GM21737 (cell line): ENCODE data around the gene ITPA.
A peak's percentile ranks its signal among the peaks of the same experiment; 100 is the strongest.
"Not testable (repeated sequence)": the region's sequence is repeated elsewhere in the genome, so short reads cannot be mapped to it uniquely, and the experiment has no call there.

Experiments
- ATAC-seq: cut with Tn5 transposase; IDR thresholded peaks from one replicate; pipeline ENCODE4 v1.9.1; 2021; ENCODE audit warnings: mild to moderate bottlenecking, moderate library complexity; ENCODE audit not compliant: unreplicated experiment

Gene ITPA

GRCh38 chr20:3172933-3173609 is 36.2 kb upstream of the ITPA start, which contains the start of gene LZTS3:
TSS of gene LZTS3 (minus strand) at chr20:3173549. CDS start at chr20:3167163, 6,386 bp downstream.
- peak; percentile 43 for ATAC-seq

- ATAC-seq: peak; percentile 89
Observed at GRCh38 chr20:3173610-3174441, 35.5 kb upstream of the ITPA start.

DNA sequence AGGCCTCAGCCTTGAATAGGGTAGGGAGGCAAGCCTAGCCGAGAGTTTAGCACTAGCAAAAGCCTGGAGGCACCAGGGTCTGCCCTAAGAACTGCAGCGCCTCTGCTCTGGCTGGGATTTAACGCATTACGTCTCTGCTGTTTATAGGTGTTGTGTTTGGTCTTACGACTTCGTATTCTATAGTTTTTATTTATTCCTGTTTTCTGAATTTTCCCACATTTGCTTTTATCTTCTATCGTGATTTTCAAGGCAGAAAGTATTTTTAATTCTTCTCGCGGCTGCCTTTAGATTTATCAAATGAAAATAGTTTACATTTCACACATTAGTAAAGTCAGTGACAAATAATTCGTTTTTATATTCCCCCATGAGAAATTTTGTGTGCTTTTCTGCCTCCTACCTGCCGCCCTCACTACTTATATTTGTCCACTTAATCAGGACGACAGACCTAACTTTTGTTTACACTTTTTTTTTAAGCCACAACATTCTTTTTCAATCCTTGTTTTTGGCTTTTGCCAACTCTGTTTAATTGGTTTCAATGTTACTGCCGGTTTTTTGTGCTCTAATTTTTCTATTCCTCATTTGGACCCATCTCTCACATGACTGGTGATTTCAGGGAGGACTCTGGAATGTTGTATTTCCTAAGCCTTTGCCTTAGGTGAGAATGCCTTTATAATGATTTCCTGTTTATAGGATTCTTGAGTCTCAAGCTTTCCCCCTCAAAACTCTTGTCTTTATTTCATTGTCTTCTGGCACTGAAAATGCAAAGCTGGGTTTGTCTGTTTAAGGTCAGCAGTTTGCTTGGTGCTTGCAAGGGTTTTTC is 34.6 kb upstream of the ITPA start:
- no peak for ATAC-seq

DNA sequence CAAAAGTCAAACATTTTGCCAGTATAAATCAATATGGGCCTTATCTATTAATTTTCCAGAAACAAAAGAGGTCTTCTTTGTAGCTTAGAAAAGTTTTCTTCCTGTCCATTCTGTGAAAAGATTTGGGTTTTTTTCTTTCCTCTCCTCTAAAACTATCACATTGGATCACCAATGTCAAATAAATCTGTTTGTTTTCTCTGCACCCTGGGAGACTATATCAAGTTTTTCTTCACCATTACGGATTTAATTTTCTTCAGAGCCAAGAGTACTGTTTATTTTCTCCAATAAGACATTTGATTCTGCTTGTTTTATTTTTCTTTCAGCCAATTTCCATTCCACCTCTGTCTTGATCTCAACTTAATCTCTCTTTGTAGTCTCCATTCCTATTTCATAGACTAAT is 34.0 kb upstream of the ITPA start:
- ATAC-seq: no peak

DNA sequence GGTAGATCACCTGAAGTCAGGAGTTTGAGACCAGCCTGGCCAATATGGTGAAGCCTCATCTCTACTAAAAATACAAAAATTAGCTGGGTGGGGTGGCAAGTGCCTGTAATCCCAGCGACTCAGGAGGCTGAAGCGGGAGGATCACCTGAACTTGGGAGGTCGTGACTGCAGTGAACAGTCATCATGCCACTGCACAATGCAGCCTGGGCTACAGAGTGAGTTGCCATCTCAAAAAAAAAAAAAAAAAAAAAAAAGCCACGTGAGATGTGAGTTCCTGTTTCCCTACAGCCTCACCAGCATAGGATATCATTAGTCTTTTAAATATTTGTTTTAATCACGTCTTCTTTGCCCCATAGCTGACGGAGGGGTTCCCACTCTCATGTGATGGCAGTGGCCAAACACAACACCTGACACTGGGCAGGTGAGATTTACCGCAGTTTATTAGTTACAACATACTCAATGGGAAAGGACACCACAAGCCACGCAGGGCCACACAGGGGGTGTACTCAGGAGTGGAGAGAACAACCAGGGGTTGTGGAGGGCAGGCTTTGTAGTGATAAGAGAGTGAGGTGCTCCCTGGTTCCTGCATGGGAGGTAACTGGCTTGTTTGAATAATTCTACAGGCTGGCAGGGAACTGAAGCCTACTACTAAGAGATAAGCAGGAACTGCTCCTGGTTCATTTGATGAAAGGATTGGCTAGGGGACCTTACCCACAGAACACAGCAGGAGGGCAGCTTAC is 31.4 kb upstream of the ITPA start:
- no peak for ATAC-seq

DNA sequence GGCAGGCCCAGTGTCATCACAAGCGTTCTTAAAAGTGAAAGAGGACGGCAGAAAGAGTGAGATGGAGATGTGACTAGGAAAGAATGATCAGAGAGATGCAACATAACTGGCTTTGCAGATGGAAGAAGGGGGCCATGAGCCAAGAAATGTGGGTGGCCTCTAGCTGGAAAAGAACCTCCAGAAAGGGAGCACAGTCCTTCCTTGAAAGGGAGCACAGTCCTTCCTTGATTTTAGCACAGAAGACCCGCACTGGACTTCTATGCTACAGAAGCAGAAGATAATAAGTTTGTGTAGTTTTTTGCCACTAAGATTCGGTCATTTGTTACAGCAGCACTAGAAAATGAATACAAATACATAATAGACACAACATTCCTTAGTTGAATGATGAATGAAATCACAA is 29.0 kb upstream of the ITPA start:
- ATAC-seq: no peak

GRCh38 chr20:3181270-3181669 is 28.0 kb upstream of the ITPA start:
- no peak for ATAC-seq

DNA sequence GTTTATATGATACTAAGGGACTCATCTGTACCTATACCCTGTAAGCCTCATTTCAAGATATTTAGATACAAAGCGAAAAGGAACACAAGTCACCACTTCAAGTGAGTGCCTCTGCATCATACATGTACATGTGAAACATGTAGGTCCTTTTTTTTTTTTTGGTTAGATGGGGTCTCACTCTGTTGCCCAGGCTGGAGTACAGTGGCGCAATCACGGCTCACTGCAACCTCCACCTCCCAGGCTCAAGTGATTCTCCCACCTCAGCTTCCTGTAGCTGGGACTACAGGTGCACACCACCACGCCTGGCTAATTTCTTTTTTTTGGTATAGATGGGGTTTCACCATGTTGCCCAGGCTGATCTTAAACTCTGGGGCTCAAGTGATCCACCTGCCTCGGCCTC is 26.9 kb upstream of the ITPA start:
- not testable (repeated sequence) for ATAC-seq

GRCh38 chr20:3183896-3184612 is 25.2 kb upstream of the ITPA start:
- ATAC-seq: no peak

DNA sequence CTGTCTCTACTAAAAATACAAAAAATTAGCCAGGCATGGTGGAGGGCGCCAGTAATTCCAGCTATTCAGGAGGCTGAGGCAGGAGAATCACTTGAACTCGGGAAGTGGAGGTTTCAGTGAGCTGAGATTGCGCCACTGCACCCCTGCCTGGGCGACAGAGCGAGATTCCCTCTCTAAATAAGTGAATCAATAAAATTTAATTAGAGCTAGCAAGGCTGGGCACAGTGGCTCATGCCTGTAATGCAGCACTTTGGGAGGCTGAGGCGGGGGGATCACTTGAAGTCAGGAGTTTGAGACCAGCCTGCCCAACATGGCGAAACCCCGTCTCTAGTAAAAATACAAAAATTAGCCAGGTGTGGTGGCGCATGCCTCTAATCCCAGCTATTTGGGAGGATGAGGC is 21.4 kb upstream of the ITPA start:
- ATAC-seq: not testable (repeated sequence)

DNA sequence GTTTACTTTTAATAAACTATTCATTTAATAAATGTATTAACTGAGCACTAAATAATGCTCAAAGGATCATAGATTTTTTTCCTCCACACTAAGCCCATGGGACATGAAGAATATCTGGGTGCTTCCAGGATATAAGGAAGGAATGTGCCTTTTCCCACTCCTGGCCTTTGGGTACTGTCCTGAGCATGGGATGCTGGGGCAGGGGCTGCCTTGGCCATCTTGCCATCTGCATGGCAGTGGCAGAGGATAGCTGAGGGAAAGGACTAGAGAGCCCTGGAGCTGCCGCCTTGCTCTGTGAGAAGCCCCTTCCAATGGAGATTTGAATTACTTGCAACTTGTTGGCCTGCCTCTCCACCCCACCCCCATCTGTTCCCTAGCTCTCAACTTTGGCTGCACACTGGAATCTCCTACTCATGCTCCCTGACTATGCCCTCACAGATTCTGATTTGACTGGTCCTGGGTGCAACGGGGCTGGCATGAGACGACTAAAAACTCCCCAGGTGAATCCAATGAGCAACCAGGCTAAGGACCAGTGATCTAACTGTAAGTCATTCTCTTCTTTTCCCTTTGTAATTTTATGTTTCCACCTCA is 20.4 kb upstream of the ITPA start:
- no peak for ATAC-seq

- ATAC-seq: no peak
Observed at GRCh38 chr20:3189561-3190131, 19.7 kb upstream of the ITPA start.

DNA sequence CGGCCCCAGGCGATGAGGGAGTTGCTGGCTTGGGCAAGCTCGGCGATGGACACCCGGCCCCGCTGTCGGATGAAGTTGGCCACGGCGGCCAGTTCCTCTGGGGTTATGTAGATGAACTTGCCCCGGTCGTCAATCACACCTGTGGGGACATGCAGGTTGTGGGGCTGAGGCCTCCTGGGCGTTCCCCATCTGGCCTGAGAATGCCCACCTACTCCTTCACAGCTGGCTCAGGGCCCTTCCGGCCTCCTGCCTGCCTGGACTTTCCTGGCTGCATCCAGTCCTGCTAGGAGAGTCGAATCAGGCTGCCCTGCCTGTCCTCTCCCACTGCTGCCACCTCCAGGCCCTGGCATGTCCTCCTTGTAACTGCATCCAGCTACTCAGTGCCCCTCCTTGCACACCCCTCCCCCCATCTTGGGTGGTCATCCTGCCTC is 18.6 kb upstream of the ITPA start:
- no peak for ATAC-seq

GRCh38 chr20:3192226-3193015 is 16.9 kb upstream of the ITPA start:
- no peak for ATAC-seq

DNA sequence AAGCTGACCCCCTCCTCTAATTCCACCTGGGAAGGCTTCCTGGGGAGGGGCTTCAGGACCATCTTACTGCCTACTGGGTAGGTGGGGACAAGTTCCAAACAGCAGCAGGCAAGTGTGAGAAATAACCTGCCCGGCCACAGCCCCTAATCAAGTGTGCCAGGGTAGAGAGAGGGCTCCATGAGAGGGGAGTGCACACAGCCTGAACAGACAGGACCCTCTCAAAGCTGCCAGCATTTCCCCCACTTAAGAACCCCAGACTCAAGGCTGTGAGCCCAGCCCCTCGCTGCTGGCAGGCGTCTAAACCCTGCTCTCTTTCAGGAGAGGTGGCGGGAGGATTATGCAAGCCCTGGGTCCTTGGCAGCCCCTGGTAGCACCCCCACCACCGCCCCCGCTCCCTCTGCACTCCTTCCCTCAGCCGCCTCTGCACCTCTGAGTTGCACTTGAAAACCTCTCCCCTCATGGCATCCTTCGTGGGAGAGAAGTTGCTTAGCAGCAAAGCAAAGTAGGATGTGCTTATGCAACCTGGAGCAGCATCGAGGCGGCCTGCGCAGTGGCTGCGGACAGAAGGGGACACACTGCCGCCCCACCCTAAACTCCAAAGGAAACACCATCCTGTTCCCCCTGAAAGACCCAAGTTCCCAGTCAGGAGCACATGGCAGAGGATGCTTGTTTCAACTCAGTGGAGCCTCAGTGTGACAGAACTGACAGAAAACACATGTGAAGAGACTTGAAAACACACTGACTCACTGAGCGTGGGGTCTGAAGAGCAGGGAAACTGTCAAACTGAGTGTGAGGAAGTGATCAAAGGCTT is 15.3 kb upstream of the ITPA start:
- ATAC-seq: no peak

- no peak for ATAC-seq
Observed at GRCh38 chr20:3194617-3195280, 14.5 kb upstream of the ITPA start.

- ATAC-seq: no peak
Observed at GRCh38 chr20:3195590-3196237, 13.6 kb upstream of the ITPA start.
